GM21447 (cell line): ENCODE data around the gene MRPL36.

Source experiments
- ATAC-seq: cut with Tn5 transposase; IDR thresholded peaks from one replicate; pipeline ENCODE4 v1.9.1; 2021; ENCODE audit not compliant: unreplicated experiment

The MRPL36 gene

GRCh38 chr5:1751026-1751863 lies 48.4 kb downstream of the MRPL36 start:
- no peak for ATAC-seq

DNA sequence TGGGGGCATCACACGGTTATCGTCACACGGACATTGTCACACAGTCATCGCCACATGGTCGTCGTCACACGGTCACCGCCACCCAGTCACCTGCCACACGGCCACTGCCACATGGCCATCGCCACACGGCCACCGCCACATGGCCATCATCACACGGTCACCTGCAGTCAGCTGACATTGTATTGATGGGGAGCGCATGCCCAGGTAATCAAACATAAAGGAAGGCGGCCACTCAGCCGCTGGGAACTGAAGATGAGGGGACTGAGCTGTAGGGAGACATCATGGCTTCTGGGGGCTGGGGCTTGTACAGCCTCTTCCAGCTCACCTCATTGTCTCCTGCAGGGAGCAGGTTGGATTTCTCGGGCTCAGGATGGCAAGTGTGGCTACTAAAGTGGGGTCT lies 49.2 kb downstream of the MRPL36 start:
- ATAC-seq = no peak

DNA sequence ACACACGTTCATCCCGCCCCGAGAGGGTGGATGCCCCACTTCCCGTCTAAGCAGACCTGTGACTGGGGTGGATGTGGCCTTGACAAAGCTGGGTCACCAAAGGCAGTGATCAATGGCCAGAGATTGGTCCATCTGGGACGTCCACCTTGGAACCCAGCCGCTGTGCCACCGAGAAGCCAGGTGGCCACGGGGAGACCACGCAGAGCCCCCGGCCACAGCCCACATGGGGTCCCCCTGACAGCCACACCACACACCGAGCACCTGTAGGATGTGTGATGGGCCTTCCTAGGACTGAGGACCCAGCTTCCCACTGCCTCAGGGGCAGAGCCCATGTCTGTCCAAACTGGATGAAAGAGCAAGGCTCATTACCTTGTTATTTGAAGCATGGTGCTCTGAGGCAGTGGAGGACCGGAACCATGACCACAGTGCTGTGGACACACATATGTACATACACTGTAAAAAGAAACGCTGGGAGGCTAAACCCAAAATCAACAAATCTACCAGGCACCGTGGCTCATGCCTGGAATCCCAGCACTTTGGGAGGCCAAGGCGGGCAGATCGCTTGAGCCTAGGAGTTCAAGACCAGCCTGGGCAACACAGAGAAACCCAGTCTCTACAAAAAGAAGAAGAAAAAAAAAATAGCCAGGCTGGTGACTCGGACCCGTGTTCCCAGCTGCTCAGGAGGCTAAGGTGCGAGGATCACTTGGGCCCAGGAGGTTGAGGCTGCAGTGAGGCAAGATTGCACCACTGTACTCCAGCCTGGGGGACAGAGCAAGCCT lies 50.1 kb downstream of the MRPL36 start:
- ATAC-seq = no peak

DNA sequence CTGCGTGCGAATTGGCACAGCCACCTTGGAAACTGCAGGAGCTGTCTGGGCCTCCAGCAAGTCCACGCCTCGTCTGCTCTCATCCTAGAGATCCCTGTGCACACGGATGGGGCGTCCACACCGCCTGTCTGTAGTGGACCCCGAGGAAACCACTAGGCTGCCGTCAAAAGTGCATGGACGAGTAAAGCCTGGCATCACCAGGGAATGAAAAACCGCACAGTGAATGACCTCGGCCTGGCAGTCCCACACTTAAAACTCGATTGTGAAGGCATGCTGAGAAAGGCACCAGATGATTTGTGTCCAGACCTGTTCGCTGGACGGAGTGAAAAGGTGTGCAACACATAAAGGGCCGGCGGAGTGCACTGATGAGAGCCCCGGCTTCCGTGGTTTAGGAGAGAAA lies 50.8 kb downstream of the MRPL36 start:
- no peak for ATAC-seq
